C4-2B (cell line): ENCODE results near the gene GNAI2.

Experiments
- H3K27ac ChIP-seq: fragments of 450-650 bp; 2 replicates; pipeline ENCODE4 v1.5.1; 2017
- ZFX ChIP-seq: fragments of 450-650 bp; IDR thresholded peaks from 2 replicates; pipeline ENCODE4 v1.6.1; 2017
- TF ChIP-seq, protein P1 (sequence below): fragments of 450-650 bp; conservative IDR thresholded peaks from 2 replicates; pipeline ENCODE4 v1.5.1; 2017; ENCODE audit warnings: mild to moderate bottlenecking

Gene GNAI2

DNA sequence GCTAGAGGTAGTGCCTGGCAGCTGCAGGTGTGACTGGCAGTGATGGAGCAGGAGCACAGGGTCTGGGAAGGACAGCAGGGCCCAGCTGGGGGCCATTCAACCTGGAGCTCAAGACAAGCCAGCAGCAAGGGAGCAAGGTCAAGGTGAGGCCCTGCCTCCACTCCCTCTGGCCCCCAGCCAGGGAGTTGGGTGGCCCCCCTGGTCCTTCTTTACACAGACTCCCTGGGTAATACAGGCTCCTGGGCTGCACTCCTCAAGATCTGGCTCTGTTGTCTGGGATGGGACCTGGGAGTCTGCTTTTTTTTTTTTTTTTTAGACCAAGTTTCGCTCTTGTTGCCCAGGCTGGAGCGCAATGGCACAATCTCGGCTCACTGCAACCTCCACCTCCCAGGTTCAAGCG is 14.5 kb downstream of the GNAI2 start:
- H3K27ac ChIP-seq: no peak overlapping the region
- no peak for TF ChIP-seq ZFX
- TF ChIP-seq, protein P1, sequence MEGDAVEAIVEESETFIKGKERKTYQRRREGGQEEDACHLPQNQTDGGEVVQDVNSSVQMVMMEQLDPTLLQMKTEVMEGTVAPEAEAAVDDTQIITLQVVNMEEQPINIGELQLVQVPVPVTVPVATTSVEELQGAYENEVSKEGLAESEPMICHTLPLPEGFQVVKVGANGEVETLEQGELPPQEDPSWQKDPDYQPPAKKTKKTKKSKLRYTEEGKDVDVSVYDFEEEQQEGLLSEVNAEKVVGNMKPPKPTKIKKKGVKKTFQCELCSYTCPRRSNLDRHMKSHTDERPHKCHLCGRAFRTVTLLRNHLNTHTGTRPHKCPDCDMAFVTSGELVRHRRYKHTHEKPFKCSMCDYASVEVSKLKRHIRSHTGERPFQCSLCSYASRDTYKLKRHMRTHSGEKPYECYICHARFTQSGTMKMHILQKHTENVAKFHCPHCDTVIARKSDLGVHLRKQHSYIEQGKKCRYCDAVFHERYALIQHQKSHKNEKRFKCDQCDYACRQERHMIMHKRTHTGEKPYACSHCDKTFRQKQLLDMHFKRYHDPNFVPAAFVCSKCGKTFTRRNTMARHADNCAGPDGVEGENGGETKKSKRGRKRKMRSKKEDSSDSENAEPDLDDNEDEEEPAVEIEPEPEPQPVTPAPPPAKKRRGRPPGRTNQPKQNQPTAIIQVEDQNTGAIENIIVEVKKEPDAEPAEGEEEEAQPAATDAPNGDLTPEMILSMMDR: no peak

DNA sequence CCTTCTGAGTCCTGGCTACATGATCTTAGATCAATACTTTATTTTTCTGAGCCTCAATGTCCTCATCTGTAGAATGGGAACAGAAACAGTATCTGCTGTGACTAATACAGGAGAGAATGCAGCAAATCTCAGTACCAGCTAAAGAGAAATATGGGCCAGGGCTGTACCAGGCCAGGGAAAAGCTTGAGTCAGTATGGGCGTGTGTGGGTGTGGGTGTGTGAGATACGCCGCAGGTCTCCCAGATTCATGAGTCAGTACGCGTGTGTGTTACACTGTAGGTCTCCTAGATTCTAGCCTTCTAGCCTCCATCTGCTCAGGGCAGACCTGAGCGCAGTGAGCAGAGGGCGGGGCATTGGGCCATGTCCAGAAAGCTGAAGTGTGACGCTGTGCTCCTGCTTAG is 15.2 kb downstream of the GNAI2 start:
- TF ChIP-seq, protein P1: no peak
- TF ChIP-seq ZFX: no peak
- no peak overlapping the region for H3K27ac ChIP-seq

- no peak overlapping the region for H3K27ac ChIP-seq
- TF ChIP-seq ZFX: no peak
- TF ChIP-seq, protein P1: no peak
Measured at GRCh38 chr3:50254577-50255250, 18.7 kb downstream of the GNAI2 start.

DNA sequence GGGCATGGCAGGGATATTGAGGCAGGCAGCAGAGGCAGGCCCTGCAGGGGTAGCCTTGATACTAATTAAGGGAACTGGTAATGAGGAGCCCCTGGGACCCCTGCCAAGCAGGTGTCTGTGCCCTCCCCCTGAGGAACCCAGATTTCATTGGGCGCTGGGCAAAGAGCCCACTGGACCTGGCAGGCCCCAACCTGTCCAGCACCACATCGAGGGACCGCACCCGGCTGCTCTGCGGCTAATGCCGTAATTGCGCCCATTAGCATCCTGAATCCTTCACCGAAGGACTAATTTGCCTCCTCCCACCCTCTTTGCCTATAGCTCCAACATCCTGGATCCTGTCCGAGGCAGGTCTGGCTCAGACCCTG is 19.2 kb downstream of the GNAI2 start:
- TF ChIP-seq, protein P1: no peak
- no peak for TF ChIP-seq ZFX
- no peak overlapping the region for H3K27ac ChIP-seq

- TF ChIP-seq, protein P1: peak; percentile 69
- no peak for TF ChIP-seq ZFX
- no peak overlapping the region for H3K27ac ChIP-seq
Measured at GRCh38 chr3:50256978-50257890, 21.2 kb downstream of the GNAI2 start.

DNA sequence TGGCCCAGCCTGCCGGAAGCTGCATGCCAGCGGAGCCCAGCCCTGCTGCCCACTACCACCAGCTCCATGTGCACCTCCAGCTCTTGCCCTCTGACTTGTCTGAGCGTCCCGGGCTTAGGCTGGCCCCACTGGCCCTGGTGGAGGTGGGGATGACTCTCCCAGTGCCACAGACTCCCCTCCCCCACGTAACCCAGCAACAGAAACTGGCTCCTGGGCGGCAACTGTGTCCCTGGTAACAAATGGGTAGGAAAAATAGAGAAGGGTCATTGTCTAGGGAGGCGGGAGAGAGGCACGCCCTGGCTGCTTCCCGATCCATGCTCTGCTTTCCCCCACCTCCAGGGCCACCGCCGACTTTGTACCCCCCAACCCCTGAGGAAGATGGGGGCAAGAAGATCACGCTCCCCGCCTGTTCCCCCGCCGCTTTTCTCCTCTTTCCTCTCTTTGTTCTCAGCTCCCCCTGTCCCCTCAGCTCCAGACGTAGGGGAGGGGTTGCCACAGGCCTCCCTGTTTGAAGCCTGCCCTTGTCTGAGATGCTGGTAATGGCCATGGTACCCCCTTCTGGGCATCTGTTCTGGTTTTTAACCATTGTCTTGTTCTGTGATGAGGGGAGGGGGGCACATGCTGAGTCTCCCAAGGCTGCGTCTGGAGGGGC is 22.2 kb downstream of the GNAI2 start:
- TF ChIP-seq, protein P1: no peak
- no peak for TF ChIP-seq ZFX
- H3K27ac ChIP-seq: no peak overlapping the region

DNA sequence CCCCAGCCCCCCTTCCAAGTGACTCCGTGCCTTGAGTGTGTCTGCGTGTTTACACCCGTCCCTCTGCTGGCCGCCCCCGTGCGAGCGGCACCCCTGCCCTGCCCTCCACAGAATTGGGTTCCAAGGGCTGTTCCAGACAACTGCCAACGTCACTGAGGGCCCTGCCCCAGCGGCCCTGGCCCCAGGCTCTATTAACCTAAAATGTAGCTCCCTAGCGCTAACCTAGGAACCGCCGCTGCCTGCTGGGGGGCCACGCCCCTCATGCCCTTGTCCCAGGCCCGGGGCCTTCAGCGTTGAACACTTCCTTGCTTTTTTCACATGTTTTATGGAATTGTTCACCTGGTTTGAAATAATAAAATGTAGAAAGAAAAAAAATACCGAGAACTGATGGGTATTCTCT is 23.0 kb downstream of the GNAI2 start:
- H3K27ac ChIP-seq: no peak overlapping the region
- TF ChIP-seq, protein P1: no peak
- no peak for TF ChIP-seq ZFX
